GM12878 (cell line): ENCODE data around the gene SLC35E3. TPM values are rescaled to one million over a fixed set of nuclear protein-coding genes. Genes with fewer than 3 reads are reported as not detected.

Experiments
- BCL11A ChIP-seq: IDR thresholded peaks from 2 replicates; pipeline ENCODE4 v1.6.1; 2011; ENCODE audit warnings: low read depth, low read length
- EP300 ChIP-seq, 2 experiments: fragments of 150-350 bp in 1 of 2; IDR thresholded peaks; 2 replicates each; pipeline ENCODE4 v1.6.1; 2011 to 2012; ENCODE audit warnings: low read depth in 2 of 2, low read length in 2 of 2, borderline replicate concordance in 1 of 2, improper control_type of control experiment in 1 of 2, inconsistent platforms in 1 of 2; ENCODE audit not compliant: control insufficient read depth in 1 of 2
- JUND ChIP-seq: IDR thresholded peaks from 2 replicates; pipeline ENCODE4 v1.6.1; 2012; ENCODE audit warnings: low read depth, mild to moderate bottlenecking, low read length, improper control_type of control experiment, moderate library complexity
- SKIL ChIP-seq: fragments of 450-650 bp; IDR thresholded peaks from 2 replicates; pipeline ENCODE4 v1.6.1; 2017; ENCODE audit warnings: mild to moderate bottlenecking, low read depth, inconsistent platforms; ENCODE audit not compliant: poor library complexity, severe bottlenecking
- SMAD5 ChIP-seq: IDR thresholded peaks from 2 replicates; pipeline ENCODE4 v1.6.1; 2016; ENCODE audit warnings: antibody characterized with exemption, low read depth
- TARDBP ChIP-seq: IDR thresholded peaks from 2 replicates; pipeline ENCODE4 v1.6.1; 2016; ENCODE audit warnings: borderline replicate concordance
- TCF12 ChIP-seq: IDR thresholded peaks from 2 replicates; pipeline ENCODE4 v1.6.1; 2011; ENCODE audit warnings: low read depth, mild to moderate bottlenecking, low read length
- polyA plus RNA-seq, 11 experiments: library from polyadenylated mRNA; depleted of rRNA in 4 of 11; unstranded in 6 of 11; stranded (reverse) in 5 of 11; fragments of >200 nt; fragmentation: Nextera tagmentation in 4 of 11; fragmentation: Illumina TruSeq in 1 of 11; extraction: Ambion mirVana in 4 of 11; extraction: Trizol in 1 of 11; gene quantifications; 1 replicate in 1 of 11; 2 replicates in 10 of 11; pipeline versions ENCODE4 v1.2.1 to v1.2.3, GENCODE V29; 2011 to 2016; ENCODE audit warnings: inconsistent platforms in 2 of 11, missing spikeins in 2 of 11, low read depth in 1 of 11
- total RNA-seq, 4 experiments: library from RNA; depleted of rRNA in 3 of 4; stranded (reverse); fragments of >200 nt in 3 of 4; fragmentation: Illumina TruSeq in 1 of 4; extraction: Trizol in 1 of 4; gene quantifications; 2 replicates each; pipeline versions ENCODE4 v1.2.1 to v1.2.3, GENCODE V29; 2013 to 2021
- TF ChIP-seq, protein P1 (sequence below): fragments of 450-650 bp; conservative IDR thresholded peaks from 2 replicates; pipeline ENCODE4 v1.6.1; 2017; ENCODE audit warnings: mild to moderate bottlenecking, moderate library complexity
- TF ChIP-seq, protein P2 (sequence below): fragments of 150-350 bp; IDR thresholded peaks from 2 replicates; pipeline ENCODE4 v1.6.1; 2014; ENCODE audit warnings: mild to moderate bottlenecking, low read depth, low read length

SLC35E3 gene
- total and polyA plus RNA-seq, 10 of the 15 experiments (the other 5 are each of a cell fraction or from before 2014, with no cell fraction given): 3.6 to 19.8 (median 6.1) TPM

DNA sequence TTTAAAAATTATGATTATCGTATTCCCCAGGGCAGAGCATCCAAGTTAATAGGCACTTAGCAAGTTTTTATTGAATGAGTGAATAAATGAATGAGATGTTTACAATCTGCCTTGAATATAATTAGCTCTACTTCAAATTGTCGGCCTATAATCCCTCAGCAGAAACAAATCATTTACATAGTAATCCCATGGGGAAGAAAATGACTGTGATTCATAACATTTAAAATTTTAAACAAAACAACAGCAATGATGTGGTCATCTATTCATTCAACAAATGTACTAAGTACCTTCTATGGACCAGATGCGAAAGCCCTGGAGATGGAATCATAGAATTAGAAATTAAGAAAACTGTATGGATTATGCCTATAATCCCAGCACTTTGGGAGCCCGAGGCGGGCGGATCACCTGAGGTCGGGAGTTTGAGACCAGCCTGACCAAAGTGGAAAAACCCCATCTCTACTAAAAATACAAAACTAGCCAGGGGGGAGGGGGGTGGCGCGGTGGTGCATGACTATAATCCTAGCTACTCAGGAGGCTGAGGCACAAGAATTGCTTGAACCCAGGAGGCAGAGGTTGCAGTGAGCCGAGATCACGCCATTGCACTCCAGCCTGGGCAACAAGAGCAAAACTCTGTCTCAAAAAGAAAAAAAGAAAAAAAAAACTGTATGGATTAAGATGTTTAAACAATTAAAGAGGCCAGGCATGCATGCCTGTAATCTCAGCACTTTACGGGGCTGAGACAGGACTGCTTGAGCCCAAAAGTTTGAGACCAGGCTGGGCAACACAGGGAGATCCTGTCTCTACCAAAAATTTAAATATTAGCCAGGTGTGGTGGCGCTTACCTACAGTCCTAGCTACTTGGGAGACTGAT lies 44.3 kb downstream of the SLC35E3 start (continued):
- TF ChIP-seq SKIL (no peak), BCL11A (no peak), EP300 (IDR thresholded peaks at IDR 0.05; ENCODE audit: borderline replicate concordance in 1 of 2, control insufficient read depth in 1 of 2, low read depth in 2 of 2, low read length in 2 of 2) (no peak), SMAD5 (no peak), JUND (no peak), TCF12 (no peak), TARDBP (no peak)
- TF ChIP-seq, protein P1, sequence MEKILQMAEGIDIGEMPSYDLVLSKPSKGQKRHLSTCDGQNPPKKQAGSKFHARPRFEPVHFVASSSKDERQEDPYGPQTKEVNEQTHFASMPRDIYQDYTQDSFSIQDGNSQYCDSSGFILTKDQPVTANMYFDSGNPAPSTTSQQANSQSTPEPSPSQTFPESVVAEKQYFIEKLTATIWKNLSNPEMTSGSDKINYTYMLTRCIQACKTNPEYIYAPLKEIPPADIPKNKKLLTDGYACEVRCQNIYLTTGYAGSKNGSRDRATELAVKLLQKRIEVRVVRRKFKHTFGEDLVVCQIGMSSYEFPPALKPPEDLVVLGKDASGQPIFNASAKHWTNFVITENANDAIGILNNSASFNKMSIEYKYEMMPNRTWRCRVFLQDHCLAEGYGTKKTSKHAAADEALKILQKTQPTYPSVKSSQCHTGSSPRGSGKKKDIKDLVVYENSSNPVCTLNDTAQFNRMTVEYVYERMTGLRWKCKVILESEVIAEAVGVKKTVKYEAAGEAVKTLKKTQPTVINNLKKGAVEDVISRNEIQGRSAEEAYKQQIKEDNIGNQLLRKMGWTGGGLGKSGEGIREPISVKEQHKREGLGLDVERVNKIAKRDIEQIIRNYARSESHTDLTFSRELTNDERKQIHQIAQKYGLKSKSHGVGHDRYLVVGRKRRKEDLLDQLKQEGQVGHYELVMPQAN: no peak
- TF ChIP-seq, protein P2, sequence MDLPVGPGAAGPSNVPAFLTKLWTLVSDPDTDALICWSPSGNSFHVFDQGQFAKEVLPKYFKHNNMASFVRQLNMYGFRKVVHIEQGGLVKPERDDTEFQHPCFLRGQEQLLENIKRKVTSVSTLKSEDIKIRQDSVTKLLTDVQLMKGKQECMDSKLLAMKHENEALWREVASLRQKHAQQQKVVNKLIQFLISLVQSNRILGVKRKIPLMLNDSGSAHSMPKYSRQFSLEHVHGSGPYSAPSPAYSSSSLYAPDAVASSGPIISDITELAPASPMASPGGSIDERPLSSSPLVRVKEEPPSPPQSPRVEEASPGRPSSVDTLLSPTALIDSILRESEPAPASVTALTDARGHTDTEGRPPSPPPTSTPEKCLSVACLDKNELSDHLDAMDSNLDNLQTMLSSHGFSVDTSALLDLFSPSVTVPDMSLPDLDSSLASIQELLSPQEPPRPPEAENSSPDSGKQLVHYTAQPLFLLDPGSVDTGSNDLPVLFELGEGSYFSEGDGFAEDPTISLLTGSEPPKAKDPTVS: no peak
